Activated T-cell treated with anti-CD3 and anti-CD28 coated beads for 48 hours (primary cell): ENCODE measurements around the gene CNGA1.

Source experiments
- DNase-seq: peaks from one replicate; pipeline ENCODE4 v3.0.0-alpha.2; 2020; ENCODE audit warnings: low read depth

The CNGA1 gene

GRCh38 chr4:48016141-48017107 lies at the start of gene CNGA1, which contains the start of gene NIPAL1:
TSS of gene CNGA1 (minus strand) at chr4:48016681. CDS start at chr4:47952689, 63,992 bp downstream.
TSS of gene NIPAL1 (plus strand) at chr4:48016772. CDS start at chr4:48016840, 68 bp downstream.
- DNase-seq, result peak; percentile 72

GRCh38 chr4:48065587-48066052 lies 49.1 kb upstream of the CNGA1 start:
- DNase-seq, result no peak

DNA sequence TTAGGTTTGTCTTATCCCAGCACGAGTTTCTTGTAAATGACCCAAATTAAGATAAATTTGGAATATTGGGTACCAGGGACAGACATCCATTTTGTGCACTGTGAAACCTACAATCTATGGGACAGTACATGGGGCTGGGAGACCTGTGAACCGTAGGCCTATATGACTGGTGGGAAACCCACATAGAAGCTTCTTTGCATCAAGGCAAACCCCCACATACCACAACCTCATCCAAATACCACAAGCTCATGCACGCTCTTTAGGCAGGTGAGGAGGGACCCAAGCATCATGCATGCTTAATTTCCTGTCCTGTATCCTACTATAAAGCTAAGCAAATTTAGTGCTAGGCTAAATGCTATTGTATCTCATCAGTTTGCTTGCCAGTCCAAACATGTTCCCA lies 47.9 kb upstream of the CNGA1 start:
- no peak for DNase-seq

GRCh38 chr4:48058617-48059530 lies 42.4 kb upstream of the CNGA1 start:
- no peak for DNase-seq

GRCh38 chr4:48051078-48051477 lies 34.6 kb upstream of the CNGA1 start:
- DNase-seq, result no peak

- DNase-seq, result no peak
Observed at GRCh38 chr4:48049483-48049882, 33.0 kb upstream of the CNGA1 start.

GRCh38 chr4:48047896-48048295 lies 31.4 kb upstream of the CNGA1 start:
- no peak for DNase-seq

- DNase-seq, result peak; percentile 67
Observed at GRCh38 chr4:48047421-48047844, 31.0 kb upstream of the CNGA1 start.

GRCh38 chr4:48046059-48046458 lies 29.6 kb upstream of the CNGA1 start:
- DNase-seq, result no peak

GRCh38 chr4:48044298-48044697 lies 27.8 kb upstream of the CNGA1 start:
- DNase-seq, result no peak

DNA sequence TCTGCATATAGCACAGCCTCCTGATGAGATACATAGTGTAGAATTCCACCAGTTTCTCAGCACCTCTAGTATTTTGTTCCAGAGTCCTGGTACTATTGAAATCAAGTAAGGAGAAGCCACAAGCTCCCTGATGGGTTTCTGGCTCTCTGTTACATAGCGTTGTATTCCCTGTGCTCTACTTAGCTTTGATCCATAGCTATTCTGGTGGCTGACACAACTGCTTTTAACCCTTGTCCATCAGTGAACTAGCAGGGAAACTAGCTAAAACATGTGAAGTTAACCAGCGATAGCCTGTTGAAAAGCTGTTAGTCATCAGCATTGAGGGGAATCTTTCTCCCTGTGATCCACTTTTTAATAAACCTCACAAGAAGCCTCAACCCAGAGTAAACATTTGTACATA lies 27.0 kb upstream of the CNGA1 start:
- DNase-seq, result no peak

- DNase-seq, result no peak
Observed at GRCh38 chr4:48042979-48043461, 26.5 kb upstream of the CNGA1 start.

DNA sequence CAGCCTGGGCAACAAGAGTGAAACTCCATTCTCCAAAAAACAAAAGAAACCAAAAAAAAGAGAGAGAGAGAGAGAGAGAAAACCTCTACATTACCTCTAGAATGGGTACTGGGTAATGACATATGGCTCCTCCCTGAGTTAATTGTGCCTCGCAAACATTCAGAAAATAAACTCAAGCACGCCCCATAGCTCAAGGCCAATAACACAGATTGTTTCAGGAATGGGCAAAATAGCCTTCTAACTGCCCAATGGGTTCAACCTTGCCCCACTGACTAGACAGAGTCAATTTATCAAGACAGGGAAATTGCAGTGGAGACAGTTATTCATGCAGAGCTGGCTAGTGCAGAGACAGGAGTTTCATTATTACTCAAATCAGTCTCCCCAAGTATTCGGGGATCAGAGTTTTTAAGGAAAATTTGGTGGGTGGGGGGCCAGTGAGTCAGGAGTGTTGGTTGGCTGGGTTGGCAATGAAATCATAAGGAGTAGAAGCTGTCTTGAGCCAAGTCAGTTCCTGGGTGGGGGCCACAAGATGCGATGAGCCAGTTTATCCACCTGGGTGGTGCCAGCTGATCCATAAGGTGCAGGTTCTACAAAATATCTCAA lies 25.2 kb upstream of the CNGA1 start:
- DNase-seq, result peak; percentile 31

DNA sequence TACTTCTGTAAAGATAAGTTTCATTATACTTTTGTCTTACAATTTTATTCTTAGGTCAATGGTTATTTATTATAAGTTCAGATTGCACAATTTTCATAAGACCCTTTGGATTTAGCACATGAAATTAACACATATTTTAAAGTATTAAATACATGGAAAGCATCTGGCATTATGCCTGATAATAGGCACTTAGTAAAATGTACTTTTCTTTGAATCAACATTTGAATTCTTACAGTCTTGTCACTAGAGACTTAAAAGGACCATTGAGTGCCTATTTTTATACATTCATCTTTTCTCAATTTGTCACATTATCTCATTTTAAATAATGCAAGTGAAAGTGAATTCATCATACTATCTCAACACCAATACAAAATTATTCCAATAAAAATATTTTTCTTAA lies 23.1 kb upstream of the CNGA1 start:
- DNase-seq, result no peak

GRCh38 chr4:48038666-48039065 lies 22.2 kb upstream of the CNGA1 start:
- DNase-seq, result no peak

- no peak for DNase-seq
Observed at GRCh38 chr4:48037117-48037462, 20.6 kb upstream of the CNGA1 start.

- DNase-seq, result no peak
Observed at GRCh38 chr4:48035952-48036351, 19.5 kb upstream of the CNGA1 start.

DNA sequence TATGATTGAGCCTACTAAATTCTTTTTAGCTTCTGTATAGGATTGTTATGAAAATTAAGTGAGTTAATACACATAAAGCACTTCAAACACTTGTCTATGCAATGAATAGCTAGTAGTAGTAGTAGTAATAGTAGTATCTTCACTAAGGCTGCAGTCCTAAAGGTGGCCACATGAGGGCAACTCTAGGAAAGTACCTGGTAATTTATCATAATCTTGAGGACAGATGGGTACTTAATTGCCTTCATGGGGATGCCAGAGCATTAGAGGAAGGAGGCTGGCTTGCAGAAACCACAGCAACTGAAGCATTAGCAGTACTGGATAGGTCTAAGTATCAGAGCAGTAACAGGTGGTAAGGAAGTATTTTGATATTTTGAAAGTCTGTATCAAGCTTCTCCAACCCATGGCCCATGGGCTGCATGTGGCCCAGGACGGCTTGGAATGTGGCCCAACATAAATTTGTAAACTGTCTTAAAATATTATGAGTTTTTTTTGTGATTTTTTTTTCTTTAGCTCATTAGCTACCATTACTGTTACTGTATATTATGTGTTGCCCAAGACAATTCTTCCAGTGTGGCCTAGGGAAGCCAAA lies 17.4 kb upstream of the CNGA1 start:
- DNase-seq, result peak; percentile 39

DNA sequence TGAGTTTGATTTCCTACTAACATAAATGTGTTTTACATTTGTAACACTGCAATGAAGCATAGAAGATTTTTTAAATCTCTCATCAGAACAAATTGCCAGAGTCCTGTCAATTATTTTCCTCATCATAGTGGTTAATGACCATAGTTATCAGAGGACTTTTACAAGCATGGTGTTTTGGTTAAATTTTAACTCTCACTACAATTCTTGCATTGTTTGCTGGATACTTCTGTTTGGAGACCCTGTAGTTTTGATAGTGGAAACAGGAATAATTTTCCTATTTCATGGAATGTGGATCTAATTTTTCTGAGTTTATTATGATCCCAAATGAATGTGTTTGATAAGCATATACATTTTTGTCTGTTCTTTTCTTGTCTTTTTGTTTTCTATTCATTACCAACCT lies 16.9 kb upstream of the CNGA1 start:
- no peak for DNase-seq

DNA sequence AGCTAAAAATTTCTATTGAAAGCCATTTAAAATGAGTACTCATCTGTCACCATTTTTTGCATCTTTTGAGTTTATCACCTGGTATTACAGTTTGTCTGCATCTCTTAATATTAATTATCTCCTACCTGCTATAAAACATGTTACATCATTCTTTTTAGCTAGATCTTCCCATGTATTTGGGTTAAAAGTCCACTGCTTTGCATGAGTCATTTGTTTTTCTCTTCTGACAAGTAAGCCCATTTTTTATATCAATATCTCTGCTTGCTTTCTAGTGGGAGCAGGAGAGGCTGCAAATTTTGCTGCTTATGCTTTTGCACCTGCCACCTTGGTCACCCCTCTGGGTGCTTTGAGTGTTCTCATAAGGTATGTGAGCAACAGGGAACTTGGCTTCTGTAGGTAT lies 16.2 kb upstream of the CNGA1 start:
- no peak for DNase-seq

DNA sequence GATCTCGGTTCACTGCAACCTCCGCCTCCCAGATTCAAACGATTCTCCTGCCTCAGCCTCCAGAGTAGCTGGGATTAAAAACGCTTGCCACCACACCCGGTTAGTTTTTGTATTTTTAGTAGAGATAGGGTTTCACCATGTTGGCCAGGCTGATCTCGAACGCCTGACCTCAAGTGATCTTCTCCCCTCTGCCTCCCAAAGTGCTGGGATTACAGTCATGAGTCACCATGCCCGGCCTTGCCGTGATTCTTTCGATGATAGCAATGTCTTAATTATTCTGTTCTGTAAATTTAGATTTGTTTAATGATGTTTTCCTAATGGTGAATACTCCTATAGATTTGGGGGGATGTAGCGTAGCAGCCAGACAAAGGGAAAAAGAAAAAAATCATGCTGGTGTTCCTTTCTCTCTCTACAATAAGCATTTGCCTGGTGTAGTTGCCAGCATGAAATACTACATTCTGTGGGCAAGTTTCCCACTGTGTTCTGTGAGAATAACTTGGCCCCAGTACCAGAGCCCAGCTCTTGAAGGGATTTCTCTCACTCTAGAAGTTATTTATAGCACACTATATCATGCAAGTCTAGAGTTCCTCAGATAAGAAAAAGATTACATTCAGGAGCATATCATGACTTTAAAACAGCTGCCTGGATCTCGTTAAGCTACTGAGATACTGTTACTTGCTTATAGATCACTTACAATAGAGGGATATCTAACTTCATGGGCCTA lies 15.5 kb upstream of the CNGA1 start:
- no peak for DNase-seq
